DMS153 treated with DMSO at 0.1 percent for 48 hours (cell line): ENCODE data around the gene MAPRE3.
"Not testable (repeated sequence)": the region's sequence is repeated elsewhere in the genome, so short reads cannot be mapped to it uniquely, and the experiment has no call there.

Source experiments
- DNase-seq: peaks from one replicate; lab custom pipeline; 2025; ENCODE audit not compliant: unreplicated experiment; lab: John Stamatoyannopoulos, UW

MAPRE3 gene

DNA sequence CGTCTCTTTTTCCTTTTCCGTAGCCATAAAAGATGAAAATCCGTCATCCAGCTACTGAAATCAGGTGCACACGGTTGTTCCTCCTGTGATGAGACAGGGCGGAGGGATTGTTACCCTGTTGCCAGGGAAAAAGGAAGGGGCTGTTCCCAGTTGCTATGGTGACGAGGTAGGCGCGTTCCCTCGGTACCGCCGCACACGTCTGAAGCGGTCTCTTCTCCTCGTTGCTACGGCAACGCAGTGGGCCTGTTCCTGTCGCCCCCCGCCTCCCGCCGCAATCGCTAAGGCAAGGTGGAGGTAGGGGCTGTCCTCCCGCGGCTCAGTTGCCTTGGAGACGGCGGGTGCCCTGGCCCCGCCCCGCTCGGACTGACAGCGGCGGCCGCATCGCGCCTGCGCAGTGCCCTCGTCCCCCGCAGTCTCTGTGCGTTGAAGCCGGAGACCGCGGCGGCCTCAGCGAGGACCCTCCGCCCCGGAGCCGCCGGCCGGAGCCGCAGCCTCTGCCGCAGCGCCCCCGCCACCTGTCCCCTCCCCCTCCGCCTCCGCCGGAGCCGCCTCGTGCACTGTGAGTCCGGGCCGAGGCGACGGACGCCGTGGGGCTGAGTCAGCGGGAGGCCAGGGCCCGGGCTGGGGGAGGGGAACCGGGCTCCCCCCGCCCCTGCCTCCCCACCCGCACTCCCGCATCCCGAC, at the start of gene MAPRE3:
Gene MAPRE3, plus strand, starts transcription at position 394 of the 684 bp plus-strand sequence. CDS start 51,582 bp downstream, outside the sequence.
- DNase-seq: peak; percentile 84

DNA sequence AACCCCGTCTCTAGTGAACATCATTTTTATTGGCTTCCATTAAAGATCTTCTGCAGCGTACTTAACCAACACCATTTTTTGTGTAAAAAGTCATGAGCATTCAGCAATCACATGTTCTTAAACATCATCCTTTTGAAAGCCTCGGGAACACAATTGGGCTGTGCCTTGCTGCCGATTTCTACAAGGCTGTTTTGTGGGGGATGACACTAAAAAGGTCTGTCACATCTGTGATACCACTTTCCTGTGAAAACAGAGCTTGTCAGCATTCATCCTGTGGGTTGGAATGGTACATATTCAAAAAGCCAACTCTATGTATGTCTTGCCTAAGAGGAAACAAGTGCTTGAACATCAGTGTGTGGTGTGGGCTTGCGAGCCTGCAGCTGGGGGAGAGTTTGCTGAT, 49.1 kb upstream of the MAPRE3 start:
- no peak for DNase-seq

DNA sequence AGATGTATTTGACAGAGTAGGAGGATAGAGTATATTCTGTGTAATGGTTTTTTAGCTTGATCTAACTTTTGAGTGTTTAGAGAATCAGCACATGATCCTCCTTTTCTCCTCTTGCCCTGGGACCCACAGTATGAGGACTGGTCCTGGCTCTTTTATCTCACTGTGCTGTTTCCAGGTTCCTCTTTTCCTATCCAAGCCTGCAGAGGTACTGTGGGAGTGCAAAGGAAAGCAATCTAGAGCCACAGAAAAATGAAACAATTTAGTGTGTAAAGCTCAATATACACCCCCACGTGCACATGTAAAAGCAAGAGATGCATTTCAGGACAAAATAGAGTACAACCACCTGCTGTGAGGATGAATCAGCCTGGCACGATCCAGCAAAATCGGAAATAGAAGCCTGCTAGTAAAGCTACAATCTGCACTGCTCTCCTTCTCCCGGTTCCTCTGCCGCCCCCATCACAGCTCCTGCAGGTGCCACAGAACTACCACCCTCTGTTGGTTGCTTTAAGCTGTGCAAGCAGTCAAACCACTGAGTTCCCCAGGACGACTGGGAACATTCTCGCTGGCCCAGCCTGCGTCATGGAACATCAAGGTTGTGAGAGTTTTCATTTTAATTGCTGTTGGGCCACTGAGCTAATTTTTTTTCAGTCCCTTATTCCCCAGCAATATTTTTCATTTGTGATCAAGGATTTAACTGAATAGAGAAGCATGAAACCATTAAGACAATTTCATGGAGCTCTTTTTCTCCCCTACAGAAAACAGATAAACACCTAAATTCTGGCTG, 47.8 kb upstream of the MAPRE3 start:
- peak; percentile 53 for DNase-seq

DNA sequence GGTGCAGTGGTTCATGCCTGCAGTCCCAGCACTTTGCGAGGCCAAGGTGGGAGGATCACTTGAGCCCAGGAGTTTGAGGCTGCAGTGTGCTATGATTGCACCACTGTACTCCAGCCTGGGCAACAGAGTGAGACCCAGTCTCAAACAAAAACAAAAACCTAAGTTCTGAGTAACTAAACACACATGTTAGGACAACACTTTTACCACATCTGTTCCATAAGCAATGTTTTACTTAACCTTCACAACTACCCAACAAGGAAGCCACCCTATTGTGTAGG, 47.3 kb upstream of the MAPRE3 start:
- DNase-seq: not testable (repeated sequence)

DNA sequence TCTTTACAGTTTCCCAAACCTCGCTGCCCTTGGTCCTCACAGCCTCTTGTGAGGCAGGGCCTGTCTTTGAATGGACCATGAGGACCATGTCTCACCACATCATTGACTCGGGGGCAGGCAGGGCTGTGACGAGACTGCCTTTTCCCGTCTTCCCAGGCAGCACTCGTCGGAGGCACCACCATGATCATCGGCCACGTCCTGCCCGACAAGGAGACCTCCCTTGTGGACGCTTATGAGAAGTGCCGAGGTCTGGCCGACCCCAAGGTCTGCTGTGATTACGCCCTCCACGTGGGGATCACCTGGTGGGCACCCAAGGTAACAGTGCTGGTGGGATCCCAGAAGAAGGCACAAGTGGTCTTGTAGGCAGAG, 45.7 kb upstream of the MAPRE3 start:
- DNase-seq: no peak

DNA sequence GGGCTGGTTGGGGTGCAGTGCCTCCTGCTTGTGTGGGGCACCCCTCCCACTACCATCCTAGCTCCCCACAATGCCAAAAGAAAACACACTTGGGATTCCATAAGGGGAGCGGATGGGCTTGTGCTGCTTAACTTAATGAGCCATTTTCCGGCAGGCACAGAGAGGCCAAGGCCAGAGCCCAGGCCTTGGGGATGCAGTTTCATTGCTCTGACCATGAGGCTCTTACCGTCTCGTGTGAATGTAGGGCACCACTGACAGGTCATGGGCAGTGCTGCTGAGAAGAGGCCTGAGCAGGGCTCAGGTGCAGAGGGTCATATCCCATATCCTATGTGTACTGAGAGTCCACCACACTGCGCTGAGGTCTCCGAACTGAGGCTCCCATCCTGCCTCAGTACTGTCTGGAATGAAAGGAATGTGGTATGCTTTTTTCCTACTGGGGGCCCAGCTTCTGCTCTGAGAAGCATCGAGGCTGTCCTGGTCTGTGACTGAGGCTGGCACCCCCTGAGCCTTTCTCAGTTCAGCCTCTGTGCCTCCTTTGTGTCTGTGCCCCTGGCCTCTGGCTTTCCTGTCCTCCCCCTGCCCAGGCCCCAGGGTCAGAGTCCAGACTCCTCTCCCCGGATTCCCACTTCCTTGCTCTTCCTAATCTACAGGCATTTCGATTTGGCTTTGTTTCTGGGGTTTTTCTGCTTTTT, 45.2 kb upstream of the MAPRE3 start:
- no peak for DNase-seq

DNA sequence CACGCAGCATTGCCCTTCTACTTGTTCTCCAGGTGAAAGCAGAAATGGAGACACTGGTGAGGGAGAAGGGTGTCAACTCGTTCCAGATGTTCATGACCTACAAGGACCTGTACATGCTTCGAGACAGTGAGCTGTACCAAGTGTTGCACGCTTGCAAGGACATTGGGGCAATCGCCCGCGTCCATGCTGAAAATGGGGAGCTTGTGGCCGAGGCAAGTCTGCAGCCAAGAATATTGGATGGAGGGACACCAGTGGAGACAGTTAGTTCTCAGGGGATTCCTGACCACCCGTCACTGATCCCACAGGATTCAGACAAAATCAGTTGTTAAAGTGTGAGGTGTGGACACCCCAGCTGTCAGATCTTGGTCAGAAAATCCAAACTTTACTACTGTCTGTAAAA, 43.2 kb upstream of the MAPRE3 start:
- no peak for DNase-seq

DNA sequence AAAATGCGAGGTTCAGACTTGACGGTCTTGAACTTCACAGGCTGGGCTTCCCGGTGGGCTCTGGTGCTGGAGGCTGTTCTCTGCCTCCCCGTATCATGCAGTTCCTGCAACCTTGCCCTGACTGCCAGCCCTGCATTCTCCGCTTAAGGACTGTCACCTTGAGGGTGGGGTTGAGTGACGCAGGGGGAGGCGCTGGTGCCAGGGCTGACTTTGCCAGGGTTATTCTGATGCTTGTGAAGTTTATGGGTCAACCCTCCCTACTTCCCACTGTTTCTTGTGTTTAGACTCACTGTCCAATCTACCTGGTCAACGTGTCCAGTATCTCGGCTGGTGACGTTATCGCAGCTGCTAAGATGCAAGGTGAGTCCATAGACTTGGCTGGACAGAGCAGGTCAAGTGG, 37.5 kb upstream of the MAPRE3 start:
- DNase-seq: no peak

DNA sequence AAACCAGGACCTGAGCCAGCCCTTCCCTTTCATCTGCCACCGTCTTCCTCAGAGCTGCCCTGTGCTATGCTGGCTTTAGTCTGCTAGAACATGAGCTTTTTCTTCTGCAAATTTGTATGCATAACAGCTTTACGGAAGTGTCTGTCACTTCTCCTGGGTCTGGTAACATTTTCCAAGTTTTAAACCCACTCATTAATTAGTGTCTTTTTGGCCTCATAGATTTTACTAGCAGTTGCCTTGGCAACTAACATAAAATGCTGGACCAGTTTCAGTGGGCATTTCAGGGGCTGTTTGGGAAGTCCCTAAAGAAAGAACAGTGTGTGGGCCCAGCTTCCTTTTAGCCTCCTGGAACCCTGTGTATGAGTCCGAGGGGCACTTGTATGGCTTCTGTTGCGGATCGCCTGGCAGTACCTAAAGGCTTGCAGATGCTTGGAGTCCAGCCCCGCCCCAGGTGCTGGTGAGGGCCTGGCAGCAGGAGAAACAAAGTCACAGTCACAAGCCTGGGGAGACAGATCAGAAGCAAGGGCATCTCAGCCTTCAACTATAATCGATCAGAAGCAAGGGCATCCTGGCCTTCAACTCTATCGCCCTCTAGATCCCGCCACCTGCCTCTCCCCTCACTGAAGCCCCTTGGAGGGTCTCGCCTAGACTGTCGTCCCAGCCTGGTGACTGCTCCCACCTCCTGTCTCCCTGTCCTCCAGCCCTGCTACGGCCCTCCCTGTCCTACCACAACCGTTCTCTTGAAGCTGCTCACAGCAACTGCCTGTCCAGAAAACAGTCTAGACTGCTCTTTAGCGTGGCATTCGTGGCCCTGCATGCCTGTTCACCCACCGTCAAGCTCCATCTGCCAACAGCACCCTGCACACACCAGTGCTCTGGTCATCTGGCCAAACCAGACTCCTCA, 36.8 kb upstream of the MAPRE3 start:
- no peak for DNase-seq

DNA sequence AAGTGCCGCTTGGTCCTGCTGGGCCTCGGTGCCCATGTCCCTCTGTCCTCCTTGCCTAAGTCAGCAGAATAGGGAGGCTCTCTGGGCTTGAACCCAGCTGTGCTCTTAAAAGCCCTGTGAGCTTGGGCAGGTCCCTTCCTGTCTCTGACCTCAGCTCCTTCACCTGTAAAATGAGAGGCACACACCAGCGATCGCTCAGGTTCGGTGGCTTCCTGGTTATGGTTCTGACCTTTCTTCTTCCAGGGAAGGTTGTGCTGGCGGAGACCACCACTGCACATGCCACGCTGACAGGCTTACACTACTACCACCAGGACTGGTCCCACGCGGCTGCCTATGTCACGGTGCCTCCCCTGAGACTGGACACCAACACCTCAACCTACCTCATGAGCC, 36.1 kb upstream of the MAPRE3 start:
- no peak for DNase-seq

DNA sequence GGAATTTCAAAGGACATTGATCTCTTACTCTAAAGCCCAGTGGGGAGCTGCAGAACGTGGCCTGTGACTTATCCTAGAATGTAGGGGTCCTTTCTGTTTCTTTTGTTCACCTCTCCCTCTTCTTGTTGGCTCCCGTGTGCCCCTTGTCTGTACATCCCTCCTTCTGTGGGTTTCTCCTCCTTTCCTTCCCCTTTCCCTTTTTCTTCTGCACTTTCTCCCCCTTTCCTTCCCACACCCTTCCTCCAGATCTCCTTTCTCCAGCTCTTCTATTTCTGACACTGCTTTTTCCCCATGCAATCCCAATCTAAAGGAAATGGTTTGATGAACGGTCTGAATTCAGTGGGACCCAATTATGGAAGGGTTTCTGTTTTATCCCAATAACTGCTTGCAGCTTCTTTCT, 35.5 kb upstream of the MAPRE3 start:
- DNase-seq: no peak

DNA sequence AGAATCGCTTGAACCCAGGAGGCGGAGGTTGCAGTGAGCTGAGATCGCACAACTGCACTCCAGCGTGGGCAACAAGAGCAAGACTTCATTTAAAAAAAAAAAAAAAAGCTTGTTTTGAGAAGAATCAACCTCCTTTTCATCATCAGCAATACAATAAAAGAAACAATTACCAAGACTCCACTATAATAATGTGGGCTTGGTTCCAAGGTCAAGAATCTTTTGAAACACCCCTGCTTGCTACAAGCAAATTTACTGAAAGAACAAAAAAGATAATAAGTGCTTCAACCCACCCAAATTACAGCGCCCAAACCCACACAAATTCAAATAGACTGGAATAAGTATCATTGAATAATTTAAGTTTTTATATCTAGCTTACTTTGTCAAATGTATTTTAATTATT, 33.6 kb upstream of the MAPRE3 start:
- no peak for DNase-seq

DNA sequence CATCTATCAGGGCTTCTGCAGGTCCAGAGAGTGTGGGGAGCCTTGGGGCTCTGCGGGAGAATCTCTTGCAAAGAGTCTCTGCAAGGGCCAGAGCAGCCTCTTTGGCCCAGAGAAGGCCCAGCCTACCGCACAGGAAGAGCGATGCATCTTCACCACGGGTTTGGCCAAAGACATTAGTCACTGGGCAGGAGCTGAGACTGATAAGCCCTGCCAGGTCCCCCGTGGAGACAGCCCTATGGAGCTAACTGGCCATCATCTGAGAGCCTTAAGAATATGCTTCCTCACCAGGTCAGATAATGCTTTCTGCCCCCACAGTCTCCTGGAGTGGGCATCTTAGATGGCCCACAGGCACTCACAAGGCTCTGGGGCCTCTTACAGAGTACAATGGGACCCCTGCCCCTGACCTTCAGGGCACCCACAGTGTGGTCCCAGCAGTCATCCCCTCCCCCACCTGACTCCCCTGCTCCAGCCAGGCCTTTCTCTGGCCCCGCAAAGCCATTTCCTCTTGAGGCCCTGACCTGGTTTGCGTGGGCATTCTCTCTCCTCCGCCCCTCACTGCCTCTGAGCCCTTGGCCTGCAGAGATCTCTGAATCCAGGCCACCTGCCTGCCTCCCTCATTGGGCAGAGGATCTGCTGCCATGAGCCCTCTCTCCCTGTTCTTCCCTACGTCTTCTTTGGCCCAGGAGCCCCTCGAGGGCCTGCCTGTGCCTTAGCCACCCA, 31.9 kb upstream of the MAPRE3 start:
- no peak for DNase-seq

DNA sequence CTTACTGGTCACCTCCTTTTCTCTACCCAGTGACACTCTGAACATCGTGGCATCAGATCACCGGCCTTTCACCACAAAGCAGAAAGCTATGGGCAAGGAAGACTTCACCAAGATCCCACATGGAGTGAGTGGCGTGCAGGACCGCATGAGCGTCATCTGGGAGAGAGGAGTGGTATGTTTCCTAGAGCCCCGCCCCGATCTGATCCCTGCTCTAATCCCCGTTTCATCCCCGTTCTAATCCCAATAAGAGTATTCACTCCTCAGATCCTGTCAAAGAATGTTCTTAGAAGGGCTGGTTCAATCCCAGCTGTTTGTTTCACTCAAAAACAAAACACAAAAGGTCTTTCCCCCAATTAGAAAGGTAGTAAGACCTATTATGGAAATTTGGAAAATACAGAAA, 30.4 kb upstream of the MAPRE3 start:
- no peak for DNase-seq

DNA sequence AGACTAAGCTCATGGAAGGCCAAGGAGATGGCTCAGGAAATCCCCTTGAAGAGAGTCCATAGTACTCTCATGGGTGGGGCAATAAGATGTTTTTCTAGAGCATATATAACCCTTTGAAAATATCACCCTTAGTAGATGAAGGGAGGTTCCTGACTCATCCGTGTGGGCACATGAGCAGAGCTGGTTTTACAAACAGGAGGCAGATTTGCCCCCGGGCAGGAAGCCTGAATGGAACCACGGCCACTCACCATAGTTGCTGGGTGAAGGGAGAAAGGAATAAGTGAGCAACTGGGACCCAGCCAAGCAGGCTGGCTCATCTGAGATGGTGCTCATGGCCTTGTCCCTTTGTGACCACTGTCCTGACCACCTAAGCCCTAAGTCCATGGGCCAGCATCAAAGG, 29.0 kb upstream of the MAPRE3 start:
- DNase-seq: no peak

DNA sequence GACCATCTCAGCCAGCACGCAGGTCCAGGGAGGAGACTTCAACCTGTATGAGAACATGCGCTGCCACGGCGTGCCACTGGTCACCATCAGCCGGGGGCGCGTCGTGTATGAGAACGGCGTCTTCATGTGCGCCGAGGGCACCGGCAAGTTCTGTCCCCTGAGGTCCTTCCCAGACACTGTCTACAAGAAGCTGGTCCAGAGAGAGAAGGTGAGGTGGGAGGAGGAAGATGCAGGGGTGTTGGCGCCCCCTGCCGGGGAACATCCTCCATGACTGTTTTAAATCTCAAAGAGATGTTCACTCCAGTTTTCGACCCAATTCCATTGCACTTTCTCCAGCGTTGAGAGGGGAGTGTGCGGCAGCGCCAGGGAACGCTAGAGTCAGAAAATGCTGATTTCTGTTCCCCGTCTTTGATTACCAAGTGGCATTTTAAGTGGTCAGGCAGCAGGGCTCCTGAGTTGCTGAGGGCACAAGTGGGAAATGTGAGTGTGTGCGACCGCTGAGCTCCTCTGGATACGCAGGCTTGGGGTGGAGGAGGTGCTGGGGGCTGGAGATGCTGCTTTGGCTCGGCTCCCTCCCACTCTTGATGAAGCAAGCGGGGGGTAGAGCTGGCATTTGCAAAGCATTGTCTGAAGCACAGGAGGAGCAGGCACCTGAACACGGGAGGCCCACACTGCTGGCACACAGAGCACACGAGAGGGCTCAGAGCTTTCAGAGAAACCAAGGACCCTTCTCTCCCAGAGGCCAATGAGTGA, 27.7 kb upstream of the MAPRE3 start:
- DNase-seq: peak; percentile 39

DNA sequence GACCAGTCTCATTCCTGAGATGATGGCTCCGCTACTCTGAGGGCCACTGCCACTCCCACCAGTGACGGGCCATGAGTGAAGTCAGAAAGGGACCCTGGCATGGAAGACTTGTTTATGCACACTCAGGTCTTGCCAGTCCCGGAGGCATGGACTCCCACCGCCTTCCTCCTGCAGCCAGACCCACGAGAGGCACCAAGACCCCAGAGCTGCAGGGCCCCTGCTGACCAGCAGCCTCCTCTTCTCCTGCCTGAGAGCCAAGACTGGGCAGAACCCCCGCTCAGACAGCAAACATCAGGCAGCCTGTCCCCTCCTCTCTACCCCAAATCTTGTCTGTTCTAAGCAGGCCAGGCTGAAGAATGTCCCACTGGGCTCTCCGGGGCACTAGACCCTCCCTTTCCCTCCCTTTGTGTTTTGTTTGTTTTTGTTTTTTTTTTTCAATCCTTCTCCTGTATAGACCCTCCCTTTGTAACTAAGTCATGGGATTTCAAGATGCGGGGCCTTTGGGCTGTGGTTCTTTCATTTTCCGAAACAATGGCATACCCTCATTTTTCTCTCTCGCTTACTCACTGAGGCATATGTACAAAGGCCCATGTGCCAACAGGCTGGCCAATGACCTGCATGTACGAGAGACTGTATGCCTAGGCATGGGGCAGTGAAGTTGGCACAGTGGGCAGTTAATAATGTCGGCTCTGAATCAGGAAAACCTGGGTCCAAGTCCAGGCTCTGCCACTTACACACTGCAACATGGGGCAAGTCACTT, 24.3 kb upstream of the MAPRE3 start:
- no peak for DNase-seq

DNA sequence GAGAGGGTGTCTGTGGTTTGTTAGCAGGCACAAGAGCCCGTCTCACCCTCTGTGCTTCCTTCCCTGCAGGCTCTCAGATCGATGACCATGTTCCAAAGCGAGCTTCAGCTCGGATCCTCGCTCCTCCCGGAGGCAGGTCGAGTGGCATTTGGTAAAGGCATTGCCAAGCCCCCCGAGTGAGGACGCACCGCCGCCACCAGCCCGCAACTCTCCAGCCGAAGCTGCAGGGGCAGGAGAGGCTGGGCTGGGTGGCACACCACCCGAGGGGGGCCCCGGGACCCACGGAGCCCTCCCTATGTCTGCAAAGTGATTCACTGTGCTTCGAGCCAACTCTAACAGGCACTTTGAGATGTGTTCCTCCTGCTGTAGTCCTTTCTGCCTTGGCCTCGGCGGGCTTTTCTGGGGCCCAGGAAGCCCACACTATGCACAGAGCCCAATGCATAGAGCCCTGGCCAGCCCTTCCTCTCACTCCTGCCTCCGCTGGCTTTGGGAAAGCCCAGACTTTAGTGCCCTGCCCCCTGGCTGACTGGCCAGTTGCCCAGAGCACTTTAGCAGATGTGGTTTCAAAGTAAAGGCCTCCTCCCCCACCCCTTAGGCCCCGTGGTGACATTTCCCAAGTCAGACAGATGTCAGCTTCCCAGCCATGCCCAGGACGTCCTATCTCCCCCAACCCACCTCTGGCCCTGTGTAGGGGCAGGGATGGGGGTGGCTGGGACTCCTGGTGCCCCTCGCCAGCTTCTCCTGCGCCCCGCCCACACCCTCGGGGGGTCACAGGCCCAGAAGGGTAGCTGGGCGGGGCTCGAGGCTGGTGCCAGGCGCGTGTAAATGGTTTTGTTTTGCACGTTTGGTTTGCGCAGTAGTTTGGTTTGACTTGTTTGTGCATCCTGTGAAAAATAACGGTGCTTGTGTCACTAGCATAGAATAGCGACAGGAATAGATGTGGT, 23.3 kb upstream of the MAPRE3 start:
- DNase-seq: no peak
